K562 (cell line): ENCODE measurements around the gene EEF1A1. TPM values are rescaled to one million over a fixed set of nuclear protein-coding genes. Genes with fewer than 3 reads are reported as not detected.
A peak's percentile ranks its signal among the peaks of the same experiment; 100 is the strongest.

ENCODE experiments used
- ARHGAP35 ChIP-seq: fragments of 450-650 bp; IDR thresholded peaks from 2 replicates; pipeline ENCODE4 v1.6.1; 2018; ENCODE audit not compliant: partially characterized antibody
- ARNT ChIP-seq, 2 experiments: fragments of 450-650 bp; IDR thresholded peaks; 2 replicates each; pipeline ENCODE4 v1.6.1; 2016; ENCODE audit warnings: mild to moderate bottlenecking in 1 of 2
- CBFA2T2 ChIP-seq: fragments of 450-650 bp; conservative IDR thresholded peaks from 2 replicates; pipeline ENCODE4 v1.6.1; 2017; ENCODE audit warnings: mild to moderate bottlenecking
- CC2D1A ChIP-seq: fragments of 450-650 bp; IDR thresholded peaks from 2 replicates; pipeline ENCODE4 v1.6.1; 2017; ENCODE audit warnings: mild to moderate bottlenecking
- FOXP1 ChIP-seq: sonication (generic); formaldehyde crosslinking; IDR thresholded peaks from 2 replicates; pipeline ENCODE4 v1.8.0; 2022; ENCODE audit warnings: mild to moderate bottlenecking, missing genetic modification reagents
- HDAC1 ChIP-seq, 2 experiments: fragments of 450-650 bp; IDR thresholded peaks; 2 replicates each; pipeline ENCODE4 v1.6.1; 2016 to 2017; ENCODE audit warnings: inconsistent platforms in 1 of 2, mild to moderate bottlenecking in 1 of 2, moderate library complexity in 1 of 2
- HDAC6 ChIP-seq: IDR thresholded peaks from 2 replicates; pipeline ENCODE4 v1.6.1; 2012; ENCODE audit warnings: low read depth, mild to moderate bottlenecking, control low read depth, inconsistent platforms, low read length, moderate library complexity
- NELFE ChIP-seq: IDR thresholded peaks from 2 replicates; pipeline ENCODE4 v1.6.1; 2011; ENCODE audit warnings: mild to moderate bottlenecking; ENCODE audit not compliant: insufficient read depth, insufficient read length
- PHB2 ChIP-seq: fragments of 450-650 bp; IDR thresholded peaks from 2 replicates; pipeline ENCODE4 v1.6.1; 2017; ENCODE audit warnings: low read depth
- POU5F1 ChIP-seq: fragments of 150-350 bp; IDR thresholded peaks from 2 replicates; pipeline ENCODE4 v1.6.1; 2014; ENCODE audit warnings: borderline replicate concordance, low read length, low read depth, mild to moderate bottlenecking; ENCODE audit not compliant: partially characterized antibody
- SLC30A9 ChIP-seq: fragments of 250-450 bp; sonication (Bioruptor Pico); IDR thresholded peaks from 2 replicates; pipeline ENCODE4 v1.8.0; 2022; ENCODE audit warnings: mild to moderate bottlenecking, moderate library complexity
- THAP7 ChIP-seq: fragments of 250-450 bp; sonication (Bioruptor Pico); IDR thresholded peaks from 2 replicates; pipeline ENCODE4 v1.5.0; 2021
- TOE1 ChIP-seq, 2 experiments: fragments of 450-650 bp in 1 of 2; sonication (generic) in 1 of 2; formaldehyde crosslinking in 1 of 2; IDR thresholded peaks; 2 replicates each; pipeline versions ENCODE4 v1.7.1 to v1.8.0; 2016 to 2022; ENCODE audit warnings: borderline replicate concordance in 2 of 2, mild to moderate bottlenecking in 2 of 2, antibody characterized with exemption in 1 of 2, inconsistent platforms in 1 of 2, low read depth in 1 of 2, missing genetic modification reagents in 1 of 2, moderate library complexity in 1 of 2
- U2AF1 ChIP-seq: fragments of 200-400 bp; formaldehyde crosslinking; optimal IDR thresholded peaks from 2 replicates; pipeline ENCODE3; 2017; ENCODE audit warnings: mild to moderate bottlenecking, low read depth, low read length, moderate library complexity
- ZBTB17 ChIP-seq: fragments of 450-650 bp; formaldehyde crosslinking; IDR thresholded peaks from 2 replicates; pipeline ENCODE4 v1.4.0; 2020; ENCODE audit warnings: mild to moderate bottlenecking
- ZMIZ1 ChIP-seq, 2 experiments: fragments of 150-350 bp in 1 of 2; IDR thresholded peaks; 2 replicates each; pipeline ENCODE4 v1.6.1; 2012 to 2016; ENCODE audit warnings: low read depth in 2 of 2, low read length in 2 of 2, mild to moderate bottlenecking in 1 of 2, moderate library complexity in 1 of 2
- ZNF12 ChIP-seq: sonication (generic); formaldehyde crosslinking; IDR thresholded peaks from 2 replicates; pipeline ENCODE4 v1.4.0; 2020; ENCODE audit warnings: mild to moderate bottlenecking, missing genetic modification reagents
- ZNF134 ChIP-seq: fragments of 250-450 bp; sonication (Bioruptor Pico); conservative IDR thresholded peaks from 2 replicates; pipeline ENCODE4 v1.4.0; 2020
- ZNF41 ChIP-seq: fragments of 250-450 bp; sonication (Bioruptor Pico); conservative IDR thresholded peaks from 2 replicates; pipeline ENCODE4 v1.4.0; 2020; ENCODE audit warnings: mild to moderate bottlenecking
- ZNF561 ChIP-seq: fragments of 450-650 bp; formaldehyde crosslinking; conservative IDR thresholded peaks from 2 replicates; pipeline ENCODE4 v1.4.0; 2020; ENCODE audit warnings: mild to moderate bottlenecking, moderate library complexity
- polyA plus RNA-seq, 8 experiments: library from polyadenylated mRNA; depleted of rRNA in 4 of 8; stranded (reverse) in 5 of 8; unstranded in 3 of 8; fragments of >200 nt; fragmentation: Nextera tagmentation in 2 of 8; fragmentation: Illumina TruSeq in 1 of 8; extraction: Ambion mirVana in 2 of 8; extraction: Trizol in 1 of 8; gene quantifications; 2 replicates each; pipeline versions ENCODE4 v1.2.1 to v1.2.3, GENCODE V29; 2011 to 2014; ENCODE audit warnings: inconsistent platforms in 1 of 8, missing spikeins in 1 of 8
- total RNA-seq, 7 experiments: library from RNA; depleted of rRNA in 6 of 7; stranded (reverse); fragments of >200 nt in 6 of 7; fragmentation: Illumina TruSeq in 2 of 7; extraction: Trizol in 2 of 7; gene quantifications; 2 replicates each; pipeline versions ENCODE4 v1.2.1 to v1.2.3, GENCODE V29; 2011 to 2021; ENCODE audit warnings: low replicate concordance in 1 of 7
- TF ChIP-seq, protein P1 (sequence below): fragments of 450-650 bp; IDR thresholded peaks from 2 replicates; pipeline ENCODE4 v1.6.1; 2016; ENCODE audit warnings: low read depth, mild to moderate bottlenecking, moderate library complexity
- TF ChIP-seq, protein P2 (sequence below): fragments of 450-650 bp; IDR thresholded peaks from 2 replicates; pipeline ENCODE4 v1.6.1; 2017; ENCODE audit warnings: mild to moderate bottlenecking, moderate library complexity

The EEF1A1 gene
- total and polyA plus RNA-seq, 9 of the 15 experiments (the other 6 are each of a cell fraction or from before 2014, with no cell fraction given): 6,453 to 17,323 (median 11,082) TPM

DNA sequence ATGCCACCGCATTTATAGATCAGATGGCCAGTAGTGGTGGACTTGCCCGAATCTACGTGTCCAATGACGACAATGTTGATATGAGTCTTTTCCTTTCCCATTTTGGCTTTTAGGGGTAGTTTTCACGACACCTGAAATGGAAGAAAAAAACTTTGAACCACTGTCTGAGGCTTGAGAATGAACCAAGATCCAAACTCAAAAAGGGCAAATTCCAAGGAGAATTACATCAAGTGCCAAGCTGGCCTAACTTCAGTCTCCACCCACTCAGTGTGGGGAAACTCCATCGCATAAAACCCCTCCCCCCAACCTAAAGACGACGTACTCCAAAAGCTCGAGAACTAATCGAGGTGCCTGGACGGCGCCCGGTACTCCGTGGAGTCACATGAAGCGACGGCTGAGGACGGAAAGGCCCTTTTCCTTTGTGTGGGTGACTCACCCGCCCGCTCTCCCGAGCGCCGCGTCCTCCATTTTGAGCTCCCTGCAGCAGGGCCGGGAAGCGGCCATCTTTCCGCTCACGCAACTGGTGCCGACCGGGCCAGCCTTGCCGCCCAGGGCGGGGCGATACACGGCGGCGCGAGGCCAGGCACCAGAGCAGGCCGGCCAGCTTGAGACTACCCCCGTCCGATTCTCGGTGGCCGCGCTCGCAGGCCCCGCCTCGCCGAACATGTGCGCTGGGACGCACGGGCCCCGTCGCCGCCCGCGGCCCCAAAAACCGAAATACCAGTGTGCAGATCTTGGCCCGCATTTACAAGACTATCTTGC, 725 bp downstream of the EEF1A1 start (continued):
- TF ChIP-seq CC2D1A (no peak), ZNF134 (0 out of 2 replicates have a peak, but pooled peaks have one; percentile 24), U2AF1 (peak; percentile 88), ZNF12 (CRISPR knock-in tag) (0 out of 2 replicates have a peak, but pooled peaks have one; percentile 8), ZNF561 (no peak), HDAC6 (no peak), TOE1 (IDR thresholded peaks at IDR 0.05; ENCODE audit: borderline replicate concordance) (no peak), TOE1 (CRISPR knock-in tag; IDR thresholded peaks at IDR 0.05; ENCODE audit: borderline replicate concordance, low read depth) (peak; percentile 19; the same call in 1 of the 2 replicates), FOXP1 (CRISPR knock-in tag) (0 out of 2 replicates have a peak, but pooled peaks have one; percentile 26), SLC30A9 (no peak), ZBTB17 (CRISPR knock-in tag) (peak; percentile 87), THAP7 (no peak; the same call in 1 of the 2 replicates), HDAC1 (IDR thresholded peaks at IDR 0.05) (no peak), POU5F1 (no peak), ZMIZ1 (IDR thresholded peaks at IDR 0.05; ENCODE audit: low read depth in 2 of 2, low read length in 2 of 2) (no peak; a peak in 1 of 4 replicates), ZNF41 (CRISPR knock-in tag) (no peak), ARNT (IDR thresholded peaks at IDR 0.05) (no peak), CBFA2T2 (no peak), ARHGAP35 (no peak), PHB2 (no peak), NELFE (no peak)
- TF ChIP-seq, protein P1, sequence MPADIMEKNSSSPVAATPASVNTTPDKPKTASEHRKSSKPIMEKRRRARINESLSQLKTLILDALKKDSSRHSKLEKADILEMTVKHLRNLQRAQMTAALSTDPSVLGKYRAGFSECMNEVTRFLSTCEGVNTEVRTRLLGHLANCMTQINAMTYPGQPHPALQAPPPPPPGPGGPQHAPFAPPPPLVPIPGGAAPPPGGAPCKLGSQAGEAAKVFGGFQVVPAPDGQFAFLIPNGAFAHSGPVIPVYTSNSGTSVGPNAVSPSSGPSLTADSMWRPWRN: no peak
- TF ChIP-seq, protein P2, sequence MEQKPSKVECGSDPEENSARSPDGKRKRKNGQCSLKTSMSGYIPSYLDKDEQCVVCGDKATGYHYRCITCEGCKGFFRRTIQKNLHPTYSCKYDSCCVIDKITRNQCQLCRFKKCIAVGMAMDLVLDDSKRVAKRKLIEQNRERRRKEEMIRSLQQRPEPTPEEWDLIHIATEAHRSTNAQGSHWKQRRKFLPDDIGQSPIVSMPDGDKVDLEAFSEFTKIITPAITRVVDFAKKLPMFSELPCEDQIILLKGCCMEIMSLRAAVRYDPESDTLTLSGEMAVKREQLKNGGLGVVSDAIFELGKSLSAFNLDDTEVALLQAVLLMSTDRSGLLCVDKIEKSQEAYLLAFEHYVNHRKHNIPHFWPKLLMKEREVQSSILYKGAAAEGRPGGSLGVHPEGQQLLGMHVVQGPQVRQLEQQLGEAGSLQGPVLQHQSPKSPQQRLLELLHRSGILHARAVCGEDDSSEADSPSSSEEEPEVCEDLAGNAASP: no peak
